ENCODE results near the gene SPG7.

DNA sequence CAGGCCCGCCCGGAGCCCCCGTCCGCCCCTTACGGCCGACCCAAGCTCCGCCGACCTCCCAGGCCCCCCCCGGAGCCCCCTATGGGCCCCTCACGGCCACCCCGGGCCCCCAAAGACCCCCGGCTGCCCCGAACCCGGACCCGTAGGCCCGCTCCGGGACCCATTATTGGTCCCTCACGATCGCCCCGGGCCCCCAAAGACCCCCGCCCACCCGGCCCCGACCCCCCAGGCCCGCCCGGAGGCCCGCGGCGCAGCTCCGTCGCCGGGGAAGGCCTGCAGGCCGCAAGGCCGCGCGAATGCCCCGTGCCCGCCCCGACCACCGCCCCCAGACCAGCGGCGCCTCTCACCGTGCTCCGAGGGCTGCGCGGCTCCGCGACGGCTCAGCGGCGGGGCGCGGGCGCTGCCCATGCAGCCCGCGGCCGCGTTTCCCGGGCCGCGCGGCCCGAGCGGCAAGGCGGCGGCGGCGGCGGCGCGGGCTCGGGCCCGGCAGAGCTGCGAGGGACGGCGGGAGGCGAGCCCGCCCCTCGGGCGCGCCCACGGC, 18.2 kb upstream of the SPG7 start:
- TF ChIP-seq CREB1 (IDR thresholded peaks at IDR 0.05; ENCODE audit: low read depth) (no peak), NFIC (IDR thresholded peaks at IDR 0.05) (no peak), EGR1 (IDR thresholded peaks at IDR 0.05) (no peak), EP300 (IDR thresholded peaks at IDR 0.05; ENCODE audit: borderline replicate concordance) (no peak)
- TF ChIP-seq, protein P1, sequence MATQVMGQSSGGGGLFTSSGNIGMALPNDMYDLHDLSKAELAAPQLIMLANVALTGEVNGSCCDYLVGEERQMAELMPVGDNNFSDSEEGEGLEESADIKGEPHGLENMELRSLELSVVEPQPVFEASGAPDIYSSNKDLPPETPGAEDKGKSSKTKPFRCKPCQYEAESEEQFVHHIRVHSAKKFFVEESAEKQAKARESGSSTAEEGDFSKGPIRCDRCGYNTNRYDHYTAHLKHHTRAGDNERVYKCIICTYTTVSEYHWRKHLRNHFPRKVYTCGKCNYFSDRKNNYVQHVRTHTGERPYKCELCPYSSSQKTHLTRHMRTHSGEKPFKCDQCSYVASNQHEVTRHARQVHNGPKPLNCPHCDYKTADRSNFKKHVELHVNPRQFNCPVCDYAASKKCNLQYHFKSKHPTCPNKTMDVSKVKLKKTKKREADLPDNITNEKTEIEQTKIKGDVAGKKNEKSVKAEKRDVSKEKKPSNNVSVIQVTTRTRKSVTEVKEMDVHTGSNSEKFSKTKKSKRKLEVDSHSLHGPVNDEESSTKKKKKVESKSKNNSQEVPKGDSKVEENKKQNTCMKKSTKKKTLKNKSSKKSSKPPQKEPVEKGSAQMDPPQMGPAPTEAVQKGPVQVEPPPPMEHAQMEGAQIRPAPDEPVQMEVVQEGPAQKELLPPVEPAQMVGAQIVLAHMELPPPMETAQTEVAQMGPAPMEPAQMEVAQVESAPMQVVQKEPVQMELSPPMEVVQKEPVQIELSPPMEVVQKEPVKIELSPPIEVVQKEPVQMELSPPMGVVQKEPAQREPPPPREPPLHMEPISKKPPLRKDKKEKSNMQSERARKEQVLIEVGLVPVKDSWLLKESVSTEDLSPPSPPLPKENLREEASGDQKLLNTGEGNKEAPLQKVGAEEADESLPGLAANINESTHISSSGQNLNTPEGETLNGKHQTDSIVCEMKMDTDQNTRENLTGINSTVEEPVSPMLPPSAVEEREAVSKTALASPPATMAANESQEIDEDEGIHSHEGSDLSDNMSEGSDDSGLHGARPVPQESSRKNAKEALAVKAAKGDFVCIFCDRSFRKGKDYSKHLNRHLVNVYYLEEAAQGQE (IDR thresholded peaks at IDR 0.05; ENCODE audit: low read depth) = no peak
- TF ChIP-seq, protein P2, sequence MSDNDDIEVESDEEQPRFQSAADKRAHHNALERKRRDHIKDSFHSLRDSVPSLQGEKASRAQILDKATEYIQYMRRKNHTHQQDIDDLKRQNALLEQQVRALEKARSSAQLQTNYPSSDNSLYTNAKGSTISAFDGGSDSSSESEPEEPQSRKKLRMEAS (IDR thresholded peaks at IDR 0.05) = no peak

All from Ishikawa (cell line).